Measurements from ENCODE around the gene GALNTL6.

Gene GALNTL6

GRCh38 chr4:172245516-172245915 is 432.3 kb downstream of the GALNTL6 start:
- DNase-seq: no peak

GRCh38 chr4:172253409-172253808 is 440.2 kb downstream of the GALNTL6 start:
- no peak for DNase-seq

- DNase-seq: no peak
Observed at GRCh38 chr4:172256820-172257219, 443.6 kb downstream of the GALNTL6 start.

- DNase-seq: peak; percentile 4
Observed at GRCh38 chr4:172270397-172270796, 457.2 kb downstream of the GALNTL6 start.

GRCh38 chr4:172287117-172287516 is 473.9 kb downstream of the GALNTL6 start:
- DNase-seq: no peak

GRCh38 chr4:172305698-172306097 is 492.5 kb downstream of the GALNTL6 start:
- no peak for DNase-seq

- no peak for DNase-seq
Observed at GRCh38 chr4:172308078-172308477, 494.9 kb downstream of the GALNTL6 start.

- no peak for DNase-seq
Observed at GRCh38 chr4:172311682-172312081, 498.5 kb downstream of the GALNTL6 start.

- DNase-seq: no peak
Observed at GRCh38 chr4:172323288-172323687, 510.1 kb downstream of the GALNTL6 start.

GRCh38 chr4:172344308-172344938 is 531.2 kb downstream of the GALNTL6 start:
- DNase-seq: no peak

GRCh38 chr4:172348426-172348825 is 535.2 kb downstream of the GALNTL6 start:
- no peak for DNase-seq

GRCh38 chr4:172352356-172352755 is 539.2 kb downstream of the GALNTL6 start:
- DNase-seq: no peak

- no peak for DNase-seq
Observed at GRCh38 chr4:172356016-172356415, 542.8 kb downstream of the GALNTL6 start.

GRCh38 chr4:172357006-172357540 is 543.9 kb downstream of the GALNTL6 start:
- DNase-seq: no peak

GRCh38 chr4:172362569-172362968 is 549.4 kb downstream of the GALNTL6 start:
- no peak for DNase-seq

- no peak for DNase-seq
Observed at GRCh38 chr4:172369471-172369959, 556.3 kb downstream of the GALNTL6 start.

- no peak for DNase-seq
Observed at GRCh38 chr4:172377486-172378140, 564.4 kb downstream of the GALNTL6 start.

GRCh38 chr4:172379834-172380233 is 566.6 kb downstream of the GALNTL6 start:
- no peak for DNase-seq

GRCh38 chr4:172390331-172390730 is 577.1 kb downstream of the GALNTL6 start:
- no peak for DNase-seq

- DNase-seq: no peak
Observed at GRCh38 chr4:172392741-172393140, 579.5 kb downstream of the GALNTL6 start.

GRCh38 chr4:172393220-172393619 is 580.0 kb downstream of the GALNTL6 start:
- no peak for DNase-seq

- DNase-seq: no peak
Observed at GRCh38 chr4:172404676-172405075, 591.5 kb downstream of the GALNTL6 start.

GRCh38 chr4:172410363-172410762 is 597.2 kb downstream of the GALNTL6 start:
- DNase-seq: no peak

- no peak for DNase-seq
Observed at GRCh38 chr4:172411149-172411548, 597.9 kb downstream of the GALNTL6 start.
